ENCODE data around the gene BLOC1S3.

BLOC1S3 gene, protein sequence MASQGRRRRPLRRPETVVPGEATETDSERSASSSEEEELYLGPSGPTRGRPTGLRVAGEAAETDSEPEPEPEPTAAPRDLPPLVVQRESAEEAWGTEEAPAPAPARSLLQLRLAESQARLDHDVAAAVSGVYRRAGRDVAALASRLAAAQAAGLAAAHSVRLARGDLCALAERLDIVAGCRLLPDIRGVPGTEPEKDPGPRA

GRCh38 chr19:45178262-45179071 lies at the start of gene BLOC1S3:
BLOC1S3 (plus strand) TSS chr19:45178784; CDS start chr19:45179297, 513 bp downstream.
- DNase-seq, result peak; percentile 99 to 100 (median 100)

DNA sequence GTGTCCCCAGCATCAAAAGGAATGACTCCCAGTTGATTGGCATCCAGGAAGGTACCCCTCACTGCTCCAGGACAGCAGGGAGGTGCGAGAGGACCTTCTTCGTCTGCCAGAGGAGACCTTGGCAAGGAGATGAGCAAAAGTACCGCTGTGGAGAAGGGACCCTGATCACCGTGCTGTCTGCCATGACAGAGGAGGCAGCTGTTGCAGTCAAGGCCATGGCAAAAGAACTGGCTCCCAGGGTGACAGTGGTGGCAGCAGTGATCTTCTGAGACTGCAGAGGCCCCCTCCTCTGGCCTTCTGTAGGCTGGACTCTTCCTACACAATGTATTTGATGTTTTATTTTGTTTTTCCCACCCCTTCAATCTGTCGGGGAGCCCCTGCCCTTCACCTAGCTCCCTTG lies 49.8 kb upstream of the BLOC1S3 start:
- DNase-seq, result no peak

- DNase-seq, result no peak
Observed at GRCh38 chr19:45130236-45130635, 48.3 kb upstream of the BLOC1S3 start.

GRCh38 chr19:45130888-45131615 lies 47.5 kb upstream of the BLOC1S3 start:
- peak; percentile 92 to 97 (median 97) for DNase-seq

- no peak for DNase-seq
Observed at GRCh38 chr19:45133661-45134060, 44.9 kb upstream of the BLOC1S3 start.

GRCh38 chr19:45135176-45135885 lies 43.3 kb upstream of the BLOC1S3 start:
- no peak for DNase-seq

DNA sequence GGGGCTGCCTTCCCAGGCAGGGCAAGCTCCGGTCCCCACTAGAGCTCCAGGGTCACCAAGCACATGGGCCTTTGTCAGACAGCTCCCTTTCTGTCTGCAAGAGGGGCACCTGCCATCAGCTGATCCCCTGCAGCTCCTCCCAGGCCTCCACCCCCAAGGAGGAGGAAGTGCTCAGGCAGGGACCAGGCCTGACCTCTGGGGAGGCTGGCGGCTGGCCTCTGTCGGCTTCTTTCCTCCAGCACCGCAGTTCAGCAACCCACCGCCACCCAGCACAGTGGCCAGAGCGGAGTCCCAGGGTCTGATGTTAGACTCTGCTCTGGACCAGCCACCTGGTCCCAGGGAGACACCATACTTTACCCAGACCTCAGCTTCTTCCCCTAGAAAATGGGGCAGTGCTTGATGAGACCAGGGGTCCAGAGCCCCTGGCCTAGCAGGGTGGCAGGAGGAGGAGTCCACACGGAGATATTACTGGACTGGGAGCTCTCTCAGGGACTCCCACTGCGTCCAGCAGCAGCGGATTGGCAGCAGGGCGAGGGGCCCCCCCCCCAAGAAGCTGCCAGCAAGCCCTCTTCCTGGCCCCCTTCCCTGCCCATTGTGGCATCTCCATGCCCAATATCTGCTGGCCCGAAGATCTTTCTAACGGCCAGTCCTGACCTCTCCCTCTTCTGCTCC lies 41.9 kb upstream of the BLOC1S3 start:
- peak in 1 of 3 experiments; percentile 9 for DNase-seq

DNA sequence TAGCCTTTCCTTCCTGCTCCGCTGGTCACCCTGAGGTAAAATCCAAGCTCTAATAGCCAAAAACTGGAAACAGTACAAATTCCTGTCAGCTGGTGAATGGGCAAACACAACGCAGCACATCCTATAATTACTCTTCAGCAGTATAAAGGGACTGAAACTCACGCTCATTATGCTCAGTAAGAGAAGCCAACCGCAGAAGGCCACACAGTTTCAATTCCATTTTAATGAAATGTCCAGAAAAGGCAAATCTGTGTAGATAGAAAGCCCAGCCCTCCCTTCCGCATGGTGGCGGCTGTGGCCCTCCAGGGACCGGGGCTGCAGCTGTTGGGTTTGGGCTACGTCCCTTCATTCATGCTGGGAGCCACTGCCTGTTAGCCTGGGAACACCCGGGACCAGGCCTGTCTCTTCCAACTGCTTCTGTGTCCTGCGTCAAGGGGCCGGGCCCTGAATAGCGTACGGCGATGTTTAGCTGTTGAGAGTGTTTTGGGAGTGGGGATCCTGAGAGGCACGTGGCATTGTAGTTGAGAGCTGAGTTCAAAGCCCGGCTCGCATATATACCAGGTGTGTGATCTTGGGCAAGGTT lies 41.3 kb upstream of the BLOC1S3 start:
- peak in 2 of 3 experiments; percentile 54 to 83 for DNase-seq

GRCh38 chr19:45138303-45138751 lies 40.3 kb upstream of the BLOC1S3 start:
- no peak for DNase-seq

- DNase-seq, result no peak
Observed at GRCh38 chr19:45139286-45140143, 39.1 kb upstream of the BLOC1S3 start.

GRCh38 chr19:45140144-45140503 lies 38.5 kb upstream of the BLOC1S3 start:
- no peak for DNase-seq

GRCh38 chr19:45140533-45140932 lies 38.1 kb upstream of the BLOC1S3 start:
- no peak for DNase-seq

- no peak for DNase-seq
Observed at GRCh38 chr19:45141203-45141900, 37.2 kb upstream of the BLOC1S3 start.

GRCh38 chr19:45142016-45142725 lies 36.4 kb upstream of the BLOC1S3 start:
- DNase-seq, result no peak

DNA sequence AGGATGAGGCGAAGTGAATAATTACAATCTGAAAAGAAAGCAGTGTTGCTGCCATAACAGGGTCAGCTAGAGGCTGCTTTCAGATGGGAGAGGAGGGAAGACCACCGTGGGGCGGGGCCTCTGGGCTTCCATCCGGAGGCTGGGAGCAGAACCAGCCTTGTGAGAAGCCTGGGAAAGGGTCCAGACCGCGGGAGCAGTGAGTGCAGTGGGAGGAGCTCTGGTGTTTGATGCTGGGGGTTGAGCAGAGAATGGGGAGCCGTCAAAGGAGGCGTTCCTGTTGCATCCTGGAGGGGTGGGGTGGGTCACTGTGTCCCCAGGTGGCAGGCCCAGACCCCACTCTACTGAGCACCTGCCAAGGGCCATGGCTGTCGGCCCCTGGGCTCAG lies 35.9 kb upstream of the BLOC1S3 start:
- no peak for DNase-seq

GRCh38 chr19:45144431-45145269 lies 33.9 kb upstream of the BLOC1S3 start:
- DNase-seq, result no peak

- DNase-seq, result no peak
Observed at GRCh38 chr19:45145270-45146189, 33.1 kb upstream of the BLOC1S3 start.

DNA sequence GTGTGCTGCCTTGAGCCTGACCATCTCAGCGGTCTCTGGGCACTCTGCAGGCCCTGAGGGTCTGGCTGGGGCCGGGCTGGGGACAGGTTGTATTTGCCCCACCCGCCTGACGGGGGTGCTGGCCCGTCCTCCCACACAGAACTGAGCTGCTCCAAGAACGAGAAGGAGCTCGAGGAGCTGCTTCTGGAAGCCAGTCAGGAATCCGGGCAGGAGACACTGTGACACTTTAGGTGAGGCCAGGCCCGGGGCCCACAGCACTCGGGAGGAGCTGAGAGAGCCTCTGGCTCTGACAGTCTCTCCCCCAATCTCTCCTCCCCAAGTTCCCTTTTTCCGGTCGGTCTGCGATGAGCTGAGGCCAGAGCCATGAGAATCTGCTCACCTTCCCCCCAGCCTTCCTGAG lies 32.3 kb upstream of the BLOC1S3 start:
- no peak for DNase-seq

Measured in NCI-H1417 (cell line).